ENCODE measurements around the gene MORC4. TPM values are rescaled to one million over a fixed set of nuclear protein-coding genes. Genes with fewer than 3 reads are reported as not detected.

Gene MORC4
- total RNA-seq, 1 donor from 2014 or later, result 14.9 TPM

DNA sequence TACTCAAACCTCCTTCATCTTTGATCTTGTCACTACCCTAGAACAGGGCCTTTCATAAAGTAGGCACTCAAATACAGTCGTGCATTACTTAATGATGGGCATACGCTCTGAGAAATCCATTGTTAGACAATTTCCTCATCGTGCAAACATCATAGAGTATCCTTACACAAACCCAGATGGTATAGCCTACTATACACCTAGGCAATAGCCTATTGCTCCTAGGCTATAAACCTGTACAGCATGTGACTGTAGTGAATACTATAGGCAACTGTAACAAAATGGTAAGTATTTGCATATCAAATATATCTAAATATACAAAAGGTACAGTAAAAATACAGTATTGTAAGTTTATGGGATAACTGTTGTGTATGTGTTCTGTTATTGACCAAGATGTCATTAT is 47.9 kb downstream of the MORC4 start:
- no peak for DNase-seq (ENCODE audit: low read depth)
- TF ChIP-seq, protein P1, sequence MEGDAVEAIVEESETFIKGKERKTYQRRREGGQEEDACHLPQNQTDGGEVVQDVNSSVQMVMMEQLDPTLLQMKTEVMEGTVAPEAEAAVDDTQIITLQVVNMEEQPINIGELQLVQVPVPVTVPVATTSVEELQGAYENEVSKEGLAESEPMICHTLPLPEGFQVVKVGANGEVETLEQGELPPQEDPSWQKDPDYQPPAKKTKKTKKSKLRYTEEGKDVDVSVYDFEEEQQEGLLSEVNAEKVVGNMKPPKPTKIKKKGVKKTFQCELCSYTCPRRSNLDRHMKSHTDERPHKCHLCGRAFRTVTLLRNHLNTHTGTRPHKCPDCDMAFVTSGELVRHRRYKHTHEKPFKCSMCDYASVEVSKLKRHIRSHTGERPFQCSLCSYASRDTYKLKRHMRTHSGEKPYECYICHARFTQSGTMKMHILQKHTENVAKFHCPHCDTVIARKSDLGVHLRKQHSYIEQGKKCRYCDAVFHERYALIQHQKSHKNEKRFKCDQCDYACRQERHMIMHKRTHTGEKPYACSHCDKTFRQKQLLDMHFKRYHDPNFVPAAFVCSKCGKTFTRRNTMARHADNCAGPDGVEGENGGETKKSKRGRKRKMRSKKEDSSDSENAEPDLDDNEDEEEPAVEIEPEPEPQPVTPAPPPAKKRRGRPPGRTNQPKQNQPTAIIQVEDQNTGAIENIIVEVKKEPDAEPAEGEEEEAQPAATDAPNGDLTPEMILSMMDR (IDR thresholded peaks at IDR 0.05; ENCODE audit: insufficient read depth, low read length, poor library complexity, severe bottlenecking), result no peak
- Histone ChIP-seq H3K36me3 (ENCODE audit: control insufficient read depth, insufficient read depth, low read length) (no peaks in the 10 kb centered on the region), H3K4me3 (ENCODE audit: low read depth, low read length) (no peak overlapping the region), H3K27me3 (ENCODE audit: control insufficient read depth, insufficient read depth, low read length) (no peaks in the 10 kb centered on the region)

DNA sequence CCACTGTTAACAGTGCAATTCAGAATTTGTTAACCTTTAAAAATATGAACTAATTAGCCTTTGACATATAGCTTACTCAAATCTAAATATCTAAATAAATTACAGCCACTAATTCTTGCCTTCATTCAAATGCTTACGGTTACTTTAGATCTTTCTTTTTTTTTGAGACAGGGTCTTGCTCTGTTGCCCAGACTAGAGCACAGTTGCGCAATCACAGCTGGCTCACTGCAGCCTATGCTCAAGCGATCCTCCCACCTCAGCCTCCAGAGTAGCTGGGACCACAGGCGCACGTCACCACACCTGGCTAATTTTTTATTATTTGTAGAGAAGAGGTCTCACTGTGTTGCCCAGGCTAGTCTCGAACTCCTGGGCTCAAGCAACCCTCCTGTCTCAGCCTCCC is 48.8 kb downstream of the MORC4 start:
- TF ChIP-seq, protein P1 (IDR thresholded peaks at IDR 0.05; ENCODE audit: insufficient read depth, low read length, poor library complexity, severe bottlenecking), result no peak
- Histone ChIP-seq H3K36me3 (ENCODE audit: control insufficient read depth, insufficient read depth, low read length) (no peaks in the 10 kb centered on the region), H3K4me3 (ENCODE audit: low read depth, low read length) (no peak overlapping the region), H3K27me3 (ENCODE audit: control insufficient read depth, insufficient read depth, low read length) (no peaks in the 10 kb centered on the region)
- DNase-seq (ENCODE audit: low read depth), result no peak

DNA sequence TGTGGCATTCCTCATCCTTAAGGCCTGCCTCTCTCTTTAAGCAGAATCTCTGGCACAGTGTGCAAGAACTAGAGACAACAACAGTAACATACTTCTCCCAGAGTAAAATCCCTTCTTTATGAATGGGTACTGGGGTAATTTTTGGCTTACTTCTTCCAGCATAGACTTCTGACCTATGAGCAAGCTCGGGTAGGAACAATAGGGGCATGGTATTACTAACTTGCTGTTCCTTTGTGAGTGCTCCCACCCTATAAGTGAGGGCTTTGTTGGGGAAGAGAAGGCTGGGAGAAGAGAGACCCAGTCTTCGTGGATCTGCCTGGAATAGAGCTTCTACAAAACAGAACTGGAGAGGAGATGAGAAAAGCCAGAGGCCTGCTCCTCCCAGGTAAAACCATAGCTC is 49.6 kb downstream of the MORC4 start:
- Histone ChIP-seq H3K27me3 (ENCODE audit: control insufficient read depth, insufficient read depth, low read length) (no peaks in the 10 kb centered on the region), H3K4me3 (ENCODE audit: low read depth, low read length) (no peak overlapping the region), H3K36me3 (ENCODE audit: control insufficient read depth, insufficient read depth, low read length) (no peaks in the 10 kb centered on the region)
- DNase-seq (ENCODE audit: low read depth), result no peak
- TF ChIP-seq, protein P1 (IDR thresholded peaks at IDR 0.05; ENCODE audit: insufficient read depth, low read length, poor library complexity, severe bottlenecking), result no peak

DNA sequence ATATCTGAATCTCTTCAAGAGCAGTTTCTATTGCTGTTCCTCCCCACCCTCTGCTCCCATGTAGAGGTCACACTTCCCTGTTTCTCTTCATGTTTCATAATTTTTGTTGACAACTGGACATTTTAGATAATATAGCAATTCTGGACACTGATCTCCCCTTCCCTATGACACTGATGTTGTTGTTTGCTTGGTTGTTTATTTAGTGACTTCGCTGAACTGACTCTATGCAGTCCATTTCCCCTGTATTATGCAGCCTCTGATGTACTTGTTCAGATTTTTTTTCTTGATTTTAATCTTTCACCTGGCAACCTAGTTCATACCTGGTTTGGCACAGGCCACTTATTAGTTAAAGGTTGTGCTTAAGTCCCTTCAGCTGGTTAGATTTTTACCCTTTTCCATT is 50.6 kb downstream of the MORC4 start:
- Histone ChIP-seq H3K27me3 (ENCODE audit: control insufficient read depth, insufficient read depth, low read length) (no peaks in the 10 kb centered on the region), H3K4me3 (ENCODE audit: low read depth, low read length) (no peak overlapping the region), H3K36me3 (ENCODE audit: control insufficient read depth, insufficient read depth, low read length) (no peaks in the 10 kb centered on the region)
- DNase-seq (ENCODE audit: low read depth), result no peak
- TF ChIP-seq, protein P1 (IDR thresholded peaks at IDR 0.05; ENCODE audit: insufficient read depth, low read length, poor library complexity, severe bottlenecking), result no peak

DNA sequence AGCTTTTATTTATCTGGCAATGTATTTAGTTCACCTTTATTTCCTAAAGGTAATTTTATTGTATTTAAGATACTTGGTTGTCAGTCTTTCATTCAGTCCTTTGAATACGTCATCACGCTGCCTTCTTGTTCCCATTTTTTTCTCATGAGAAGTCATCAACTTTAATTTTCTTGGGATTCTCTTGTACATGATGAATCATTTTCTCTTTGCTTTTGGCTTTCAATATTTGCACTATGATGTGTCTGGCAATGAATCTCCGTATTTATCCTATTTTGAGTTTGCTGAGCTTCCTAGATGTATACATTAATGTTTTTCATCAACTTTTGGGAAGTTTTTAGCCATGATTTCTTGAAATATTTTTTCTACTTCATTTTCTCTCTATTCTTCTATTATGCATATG is 51.4 kb downstream of the MORC4 start:
- TF ChIP-seq, protein P1 (IDR thresholded peaks at IDR 0.05; ENCODE audit: insufficient read depth, low read length, poor library complexity, severe bottlenecking), result no peak
- no peak for DNase-seq (ENCODE audit: low read depth)
- Histone ChIP-seq H3K27me3 (ENCODE audit: control insufficient read depth, insufficient read depth, low read length) (no peaks in the 10 kb centered on the region), H3K36me3 (ENCODE audit: control insufficient read depth, insufficient read depth, low read length) (no peaks in the 10 kb centered on the region), H3K4me3 (ENCODE audit: low read depth, low read length) (no peak overlapping the region)

DNA sequence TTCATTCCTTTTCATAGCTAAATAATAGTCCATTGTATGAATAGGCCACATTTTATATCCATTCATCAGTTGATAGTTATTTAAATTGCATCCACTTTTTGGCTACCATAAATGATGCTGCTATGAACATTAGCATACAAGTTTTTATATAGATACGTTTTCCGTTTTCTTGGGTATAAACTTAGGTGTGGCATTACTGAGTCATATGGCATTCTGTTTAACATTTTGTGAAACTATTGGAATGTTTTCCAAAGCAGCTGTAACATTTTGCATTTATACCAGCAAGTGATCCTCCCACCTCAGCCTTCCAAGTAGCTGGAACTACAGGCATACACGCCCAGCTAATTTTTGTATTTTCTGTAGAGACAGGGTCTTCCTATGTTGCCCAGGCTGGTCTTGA is 53.5 kb downstream of the MORC4 start:
- H3K27me3 ChIP-seq (ENCODE audit: control insufficient read depth, insufficient read depth, low read length), result no peaks in the 10 kb centered on the region
- DNase-seq (ENCODE audit: low read depth), result no peak
- H3K4me3 ChIP-seq (ENCODE audit: low read depth, low read length), result no peak overlapping the region
- H3K36me3 ChIP-seq (ENCODE audit: control insufficient read depth, insufficient read depth, low read length), result no peaks in the 10 kb centered on the region
- TF ChIP-seq, protein P1 (IDR thresholded peaks at IDR 0.05; ENCODE audit: insufficient read depth, low read length, poor library complexity, severe bottlenecking), result no peak

Measured in kidney epithelial cell (primary cell).